K562 (cell line): ENCODE data around the gene SRMS. TPM values are rescaled to one million over a fixed set of nuclear protein-coding genes. Genes with fewer than 3 reads are reported as not detected.

ENCODE experiments used
- CREM ChIP-seq: IDR thresholded peaks from 2 replicates; pipeline ENCODE4 v1.6.1; 2014; ENCODE audit warnings: antibody characterized with exemption, low read depth
- HNRNPL ChIP-seq: fragments of 200-400 bp; formaldehyde crosslinking; IDR thresholded peaks from 2 replicates; pipeline ENCODE4 v1.6.1; 2017; ENCODE audit warnings: low read depth, mild to moderate bottlenecking, low read length
- MAZ ChIP-seq, 2 experiments: fragments of 450-650 bp in 1 of 2; sonication (generic) in 1 of 2; formaldehyde crosslinking; IDR thresholded peaks in 1 of 2; conservative IDR thresholded peaks in 1 of 2; 2 replicates each; pipeline versions ENCODE4 v1.4.0 to v1.5.0; 2020; ENCODE audit warnings: mild to moderate bottlenecking in 1 of 2, missing genetic modification reagents in 1 of 2
- SIRT6 ChIP-seq: IDR thresholded peaks from one replicate; pipeline ENCODE4 v1.6.1; 2012; ENCODE audit warnings: low read depth, mild to moderate bottlenecking, control low read depth, inconsistent platforms, low read length, moderate library complexity
- SMARCC2 ChIP-seq: fragments of 450-650 bp; IDR thresholded peaks from 2 replicates; pipeline ENCODE4 v1.6.1; 2017; ENCODE audit warnings: antibody characterized with exemption, moderate library complexity, mild to moderate bottlenecking, low read depth
- ZBTB11 ChIP-seq, 3 experiments: fragments of 200-800 bp in 1 of 3; fragments of 250-450 bp in 1 of 3; fragments of 450-650 bp in 1 of 3; sonication (Bioruptor Pico) in 1 of 3; sonication (Bioruptor generic) in 1 of 3; formaldehyde crosslinking in 1 of 3; IDR thresholded peaks; 2 replicates each; pipeline versions ENCODE4 v1.6.1 to v1.8.0; 2016 to 2022; ENCODE audit warnings: mild to moderate bottlenecking in 2 of 3, missing genetic modification characterization in 2 of 3, missing compliant biosample characterization in 1 of 3, moderate library complexity in 1 of 3
- ZBTB17 ChIP-seq: fragments of 450-650 bp; formaldehyde crosslinking; IDR thresholded peaks from 2 replicates; pipeline ENCODE4 v1.4.0; 2020; ENCODE audit warnings: mild to moderate bottlenecking
- polyA plus RNA-seq, 8 experiments: library from polyadenylated mRNA; depleted of rRNA in 4 of 8; stranded (reverse) in 5 of 8; unstranded in 3 of 8; fragments of >200 nt; fragmentation: Nextera tagmentation in 2 of 8; fragmentation: Illumina TruSeq in 1 of 8; extraction: Ambion mirVana in 2 of 8; extraction: Trizol in 1 of 8; gene quantifications; 2 replicates each; pipeline versions ENCODE4 v1.2.1 to v1.2.3, GENCODE V29; 2011 to 2014; ENCODE audit warnings: inconsistent platforms in 1 of 8, missing spikeins in 1 of 8
- total RNA-seq, 7 experiments: library from RNA; depleted of rRNA in 6 of 7; stranded (reverse); fragments of >200 nt in 6 of 7; fragmentation: Illumina TruSeq in 2 of 7; extraction: Trizol in 2 of 7; gene quantifications; 2 replicates each; pipeline versions ENCODE4 v1.2.1 to v1.2.3, GENCODE V29; 2011 to 2021; ENCODE audit warnings: low replicate concordance in 1 of 7

SRMS gene
- total and polyA plus RNA-seq, 9 of the 15 experiments (the other 6 are each of a cell fraction or from before 2014, with no cell fraction given), result 0.07 TPM; not detected in 8

- TF ChIP-seq ZBTB11 (CRISPR knock-in tag; IDR thresholded peaks at IDR 0.05), result peak in 1 of 3 experiments; percentile 43; a peak in 1 of 6 replicates
- TF ChIP-seq HNRNPL, result 0 out of 2 replicates have a peak, but pooled peaks have one; percentile 37
- no peak for TF ChIP-seq SIRT6
- peak; percentile 35; the same call in 1 of the 2 replicates for TF ChIP-seq CREM
- TF ChIP-seq SMARCC2, result no peak
- TF ChIP-seq MAZ (CRISPR knock-in tag; conservative IDR thresholded peaks at IDR 0.05 in 1 of 2, IDR thresholded peaks at IDR 0.05 in 1 of 2), result peak in 1 of 2 experiments; percentile 28; a peak in 1 of 4 replicates
- 0 out of 2 replicates have a peak, but pooled peaks have one; percentile 58 for TF ChIP-seq ZBTB17 (CRISPR knock-in tag)
Observed at GRCh38 chr20:63553933-63554290, 6.4 kb upstream of the SRMS start, which contains the start of gene FNDC11 (continued).
